HG03103 (cell line): ENCODE data around the gene HOXA10.

Source experiments
- ATAC-seq: cut with Tn5 transposase; IDR thresholded peaks from one replicate; pipeline ENCODE4 v1.9.1; 2021; ENCODE audit warnings: low read depth; ENCODE audit not compliant: unreplicated experiment

The HOXA10 gene

GRCh38 chr7:27133409-27134231 lies 40.5 kb downstream of the HOXA10 start:
- ATAC-seq, result no peak

- no peak for ATAC-seq
Observed at GRCh38 chr7:27132978-27133377, 41.1 kb downstream of the HOXA10 start.

GRCh38 chr7:27132214-27132613 lies 41.9 kb downstream of the HOXA10 start:
- ATAC-seq, result no peak

GRCh38 chr7:27131390-27131819 lies 42.7 kb downstream of the HOXA10 start:
- no peak for ATAC-seq

GRCh38 chr7:27130540-27131389 lies 43.4 kb downstream of the HOXA10 start, which contains the start of gene HOXA4:
Gene HOXA4, minus strand, starts transcription at chr7:27130757. Its CDS starts 24 bp downstream, at chr7:27130733.
- ATAC-seq, result no peak

- ATAC-seq, result no peak
Observed at GRCh38 chr7:27129729-27130539, 44.2 kb downstream of the HOXA10 start.

GRCh38 chr7:27128776-27129728 lies 45.1 kb downstream of the HOXA10 start:
- no peak for ATAC-seq

- no peak for ATAC-seq
Observed at GRCh38 chr7:27128034-27128433, 46.1 kb downstream of the HOXA10 start.

GRCh38 chr7:27126596-27127327 lies 47.4 kb downstream of the HOXA10 start:
- no peak for ATAC-seq

- no peak for ATAC-seq
Observed at GRCh38 chr7:27125986-27126394, 48.1 kb downstream of the HOXA10 start.

- no peak for ATAC-seq
Observed at GRCh38 chr7:27124902-27125689, 49.0 kb downstream of the HOXA10 start.

- ATAC-seq, result no peak
Observed at GRCh38 chr7:27124096-27124901, 49.8 kb downstream of the HOXA10 start.

- ATAC-seq, result no peak
Observed at GRCh38 chr7:27123477-27124053, 50.6 kb downstream of the HOXA10 start.

GRCh38 chr7:27123007-27123476 lies 51.1 kb downstream of the HOXA10 start:
- no peak for ATAC-seq

GRCh38 chr7:27122077-27122910 lies 51.8 kb downstream of the HOXA10 start:
- no peak for ATAC-seq

- ATAC-seq, result no peak
Observed at GRCh38 chr7:27121684-27122076, 52.4 kb downstream of the HOXA10 start.
